Neuronal stem cell (in vitro differentiated cells): ENCODE data around the gene MACF1.

Source experiments
- DNase-seq: peaks from one replicate; pipeline ENCODE4 v3.0.0-alpha.2; 2013; ENCODE audit warnings: low spot score
- H2AFZ ChIP-seq: one replicate; pipeline ENCODE4 v1.6.1; 2013; ENCODE audit warnings: mild to moderate bottlenecking, low read length, inconsistent platforms
- H2AK5ac ChIP-seq: 2 replicates; pipeline ENCODE4 v1.6.1; 2013; ENCODE audit warnings: low read depth, mild to moderate bottlenecking, inconsistent platforms, low read length, moderate library complexity, mixed read lengths
- H2BK120ac ChIP-seq: 2 replicates; pipeline ENCODE4 v1.6.1; 2013; ENCODE audit warnings: low read depth, mild to moderate bottlenecking, inconsistent platforms, low read length, moderate library complexity, mixed read lengths
- H2BK12ac ChIP-seq: one replicate; pipeline ENCODE4 v1.6.1; 2013; ENCODE audit warnings: low read length, inconsistent platforms
- H2BK15ac ChIP-seq: 2 replicates; pipeline ENCODE4 v1.6.1; 2013; ENCODE audit warnings: mild to moderate bottlenecking, low read length, inconsistent platforms, mixed read lengths
- H2BK5ac ChIP-seq: one replicate; pipeline ENCODE4 v1.6.1; 2013; ENCODE audit warnings: inconsistent platforms, mild to moderate bottlenecking, low read length, moderate library complexity
- H3K14ac ChIP-seq: one replicate; pipeline ENCODE4 v1.6.1; 2013; ENCODE audit warnings: low read length, inconsistent platforms
- H3K18ac ChIP-seq: 2 replicates; pipeline ENCODE4 v1.6.1; 2013; ENCODE audit warnings: low read length, inconsistent platforms
- H3K23ac ChIP-seq: 2 replicates; pipeline ENCODE4 v1.6.1; 2013; ENCODE audit warnings: low read depth, mild to moderate bottlenecking, mixed read lengths, low read length, inconsistent platforms; ENCODE audit not compliant: poor library complexity
- H3K27ac ChIP-seq: replicated peaks from 3 replicates; pipeline ENCODE4 v1.5.1; 2013; ENCODE audit warnings: low read length, inconsistent platforms
- H3K27me3 ChIP-seq, 3 experiments: 2 replicates each; pipeline ENCODE4 v1.6.1; 2013; ENCODE audit warnings: low read length in 3 of 3, mild to moderate bottlenecking in 2 of 3, inconsistent platforms in 1 of 3, low read depth in 1 of 3, mixed read lengths in 1 of 3, moderate library complexity in 1 of 3; ENCODE audit not compliant: control insufficient read depth in 3 of 3, insufficient read depth in 3 of 3
- H3K36me3 ChIP-seq, 2 donors: replicated peaks in 1 of 2; 2 replicates each; pipeline ENCODE4 v1.6.1; 2013; ENCODE audit warnings: low read length in 2 of 2; ENCODE audit not compliant: control insufficient read depth in 2 of 2, insufficient read depth in 2 of 2
- H3K4ac ChIP-seq: 2 replicates; pipeline ENCODE4 v1.6.1; 2013; ENCODE audit warnings: inconsistent platforms, mild to moderate bottlenecking, low read length, moderate library complexity
- H3K4me1 ChIP-seq, 2 donors: 1 replicate in 1 of 2; 2 replicates in 1 of 2; pipeline ENCODE4 v1.6.1; 2013; ENCODE audit warnings: low read length in 2 of 2, low read depth in 1 of 2; ENCODE audit not compliant: control insufficient read depth in 2 of 2, insufficient read depth in 1 of 2
- H3K4me2 ChIP-seq: one replicate; pipeline ENCODE4 v1.6.1; 2013; ENCODE audit warnings: mild to moderate bottlenecking, low read length, inconsistent platforms; ENCODE audit not compliant: insufficient read depth, poor library complexity, severe bottlenecking
- H3K4me3 ChIP-seq, 2 donors: 2 replicates each; pipeline ENCODE4 v1.5.1; 2013; ENCODE audit warnings: low read length in 2 of 2, mild to moderate bottlenecking in 2 of 2, inconsistent platforms in 1 of 2, moderate library complexity in 1 of 2
- H3K79me1 ChIP-seq: one replicate; pipeline ENCODE4 v1.6.1; 2013; ENCODE audit warnings: low read depth, mild to moderate bottlenecking, inconsistent platforms, low read length, moderate library complexity
- H3K9ac ChIP-seq: one replicate; pipeline ENCODE4 v1.6.1; 2013; ENCODE audit warnings: mild to moderate bottlenecking, low read depth, low read length, inconsistent platforms; ENCODE audit not compliant: poor library complexity
- H3K9me3 ChIP-seq, 2 donors: replicated peaks in 1 of 2; 2 replicates each; pipeline versions ENCODE3 to v1.6.1; 2013; ENCODE audit warnings: low read length in 2 of 2, mild to moderate bottlenecking in 2 of 2, inconsistent platforms in 1 of 2, low read depth in 1 of 2, mixed read lengths in 1 of 2, moderate library complexity in 1 of 2; ENCODE audit not compliant: control insufficient read depth in 2 of 2, insufficient read depth in 1 of 2
- H4K8ac ChIP-seq: one replicate; pipeline ENCODE4 v1.6.1; 2013; ENCODE audit warnings: low read depth, mild to moderate bottlenecking, inconsistent platforms, low read length, moderate library complexity
- H4K91ac ChIP-seq: one replicate; pipeline ENCODE4 v1.6.1; 2013; ENCODE audit warnings: low read length, low read depth, mild to moderate bottlenecking, inconsistent platforms; ENCODE audit not compliant: poor library complexity
- WGBS, 2 donors: extraction: QIAGEN DNeasy Blood & Tissue Kit; methylation state at CpG; one replicate each; pipeline ENCODE4 v1.1.7; 2013; ENCODE audit warnings: missing lambda C conversion rate in 2 of 2, mixed read lengths in 1 of 2; ENCODE audit not compliant: insufficient read length in 2 of 2, insufficient replicate concordance in 1 of 2; ENCODE audit errors: extremely low coverage in 2 of 2; 5-methylcytosine and 5-hydroxymethylcytosine counted together

MACF1 gene

DNA sequence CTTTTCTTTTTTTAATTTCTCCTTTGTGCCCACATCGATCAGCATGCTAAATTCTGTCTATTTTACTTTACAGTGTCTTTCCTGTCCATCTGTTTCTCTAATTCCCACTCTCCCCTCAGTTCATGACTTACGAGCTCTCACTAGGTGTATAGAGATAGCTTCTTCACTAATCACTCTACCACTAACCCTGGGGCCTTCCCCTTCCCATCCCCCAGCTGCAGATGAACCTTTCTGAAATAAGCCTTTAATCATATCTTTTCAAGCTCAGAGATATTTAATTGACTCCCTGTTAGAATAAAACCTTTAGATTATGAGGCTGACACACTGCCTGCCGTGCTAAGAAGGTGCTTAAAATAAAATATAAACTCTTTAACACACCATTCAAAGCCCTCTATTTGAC is 220.7 kb downstream of the MACF1 start:
- Histone ChIP-seq H3K18ac (no peak overlapping the region), H3K36me3 (peaks cover 18 to 94% of the 10 kb centered on the region in 2 donors)
- no CpG with 5 or more reads among the region's 3 CpGs for WGBS, 2 donors

DNA sequence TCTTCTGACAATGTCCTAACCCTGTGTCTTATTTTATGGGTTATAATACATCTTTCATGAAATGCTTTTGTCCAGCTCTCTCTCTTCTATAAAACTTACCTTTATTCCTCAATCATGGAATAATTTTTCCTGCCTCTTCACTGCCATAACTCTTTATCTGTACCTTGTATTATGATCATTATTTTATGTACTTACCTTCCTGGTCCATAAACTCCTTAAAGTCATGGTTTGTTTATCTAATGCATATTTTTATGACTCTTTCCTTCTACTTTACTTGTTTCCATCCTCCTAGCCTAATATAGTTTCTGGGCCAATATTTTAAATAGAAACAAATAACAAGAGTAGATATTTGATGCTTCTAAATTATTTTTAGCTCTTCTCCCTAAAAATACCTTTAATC is 221.1 kb downstream of the MACF1 start:
- H3K4me2 ChIP-seq: no peak overlapping the region
- H3K79me1 ChIP-seq: no peaks in the 10 kb centered on the region

More for the DNA sequence above, 220.7 kb downstream of the MACF1 start:
- Histone ChIP-seq H3K79me1 (no peaks in the 10 kb centered on the region), H3K14ac (no peak overlapping the region), H3K9me3 (no peaks in the 10 kb centered on the region), H3K9ac (no peak overlapping the region), H4K91ac (no peak overlapping the region), H2BK5ac (no peak overlapping the region), H3K27me3 (no peaks in the 10 kb centered on the region), H4K8ac (no peak overlapping the region), H3K4me2 (no peak overlapping the region), H2BK120ac (no peak overlapping the region), H2BK12ac (no peak overlapping the region), H2AK5ac (no peak overlapping the region), H2BK15ac (no peak overlapping the region), H2AFZ (no peak overlapping the region), H3K23ac (no peak overlapping the region), H3K4ac (no peak overlapping the region), H3K27ac (no peak overlapping the region), H3K4me3 (no peak overlapping the region), H3K4me1 (no peaks in the 10 kb centered on the region)
- DNase-seq: no peak

DNA sequence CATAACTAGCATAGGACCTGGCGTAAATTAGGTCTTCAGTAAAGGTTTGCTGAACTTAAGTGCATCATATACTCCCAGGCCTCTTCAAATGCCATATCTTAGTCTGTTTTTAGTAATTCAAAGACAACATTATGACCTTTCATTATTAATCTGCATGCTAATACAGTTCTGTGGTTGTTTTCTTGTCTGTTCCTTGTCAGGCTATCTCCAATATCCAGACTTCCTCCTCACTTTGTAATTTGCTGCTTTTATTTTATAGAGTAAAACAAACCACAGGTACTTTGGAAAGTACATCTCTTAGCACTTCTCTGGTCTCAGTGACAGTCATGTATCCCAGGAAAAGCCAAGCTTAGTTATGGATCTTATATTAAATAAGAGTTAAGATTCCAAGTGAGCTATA is 221.9 kb downstream of the MACF1 start:
- Histone ChIP-seq H2BK5ac (no peak overlapping the region), H2BK120ac (no peak overlapping the region), H2AK5ac (no peak overlapping the region), H3K4me1 (no peaks in the 10 kb centered on the region), H3K9ac (no peak overlapping the region), H3K4me3 (no peak overlapping the region), H4K8ac (no peak overlapping the region), H3K9me3 (no peaks in the 10 kb centered on the region), H3K36me3 (peaks cover 21 to 96% of the 10 kb centered on the region in 2 donors), H3K23ac (no peak overlapping the region), H2BK15ac (no peak overlapping the region), H3K27ac (no peak overlapping the region), H3K27me3 (no peaks in the 10 kb centered on the region), H2BK12ac (no peak overlapping the region), H3K4ac (no peak overlapping the region), H3K79me1 (no peaks in the 10 kb centered on the region), H3K4me2 (no peak overlapping the region), H4K91ac (no peak overlapping the region), H3K14ac (no peak overlapping the region), H3K18ac (no peak overlapping the region), H2AFZ (no peak overlapping the region)
- no peak for DNase-seq
- no CpG with 5 or more reads among the region's 1 CpG for WGBS, 2 donors

More for the DNA sequence above, 221.1 kb downstream of the MACF1 start:
- H2BK12ac ChIP-seq: no peak overlapping the region
- no peak overlapping the region for H3K4me3 ChIP-seq
- no peak overlapping the region for H3K4ac ChIP-seq
- no peaks in the 10 kb centered on the region for H3K4me1 ChIP-seq
- H3K23ac ChIP-seq: no peak overlapping the region
- H4K91ac ChIP-seq: no peak overlapping the region
- no peak overlapping the region for H4K8ac ChIP-seq
- H3K9me3 ChIP-seq: no peaks in the 10 kb centered on the region
- no peak overlapping the region for H3K27ac ChIP-seq
- DNase-seq: no peak
- no peak overlapping the region for H3K9ac ChIP-seq
- H2AFZ ChIP-seq: no peak overlapping the region
- no peak overlapping the region for H2BK15ac ChIP-seq
- no peak overlapping the region for H2AK5ac ChIP-seq
- peaks cover 20 to 94% of the 10 kb centered on the region in 2 donors for H3K36me3 ChIP-seq
- no peak overlapping the region for H3K18ac ChIP-seq
- H3K27me3 ChIP-seq: no peaks in the 10 kb centered on the region
- no peak overlapping the region for H2BK5ac ChIP-seq
- no peak overlapping the region for H3K14ac ChIP-seq
- no peak overlapping the region for H2BK120ac ChIP-seq

DNA sequence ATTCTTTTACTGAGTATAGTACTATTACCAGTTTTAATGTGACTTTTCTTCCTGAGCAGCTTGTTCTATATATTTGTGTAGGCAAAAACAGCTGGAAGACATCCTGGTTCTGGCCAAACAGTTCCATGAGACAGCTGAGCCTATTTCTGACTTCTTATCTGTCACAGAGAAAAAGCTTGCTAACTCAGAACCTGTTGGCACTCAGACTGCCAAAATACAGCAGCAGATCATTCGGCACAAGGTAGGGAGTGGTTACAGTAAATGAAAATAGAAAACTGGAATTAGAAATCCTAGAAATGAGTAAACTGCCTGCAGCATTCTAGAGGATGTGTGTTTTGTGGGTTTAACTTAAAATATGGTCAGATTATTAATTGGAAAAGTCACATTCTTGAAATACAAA is 222.9 kb downstream of the MACF1 start:
- Histone ChIP-seq H3K9ac (no peak overlapping the region), H3K9me3 (no peaks in the 10 kb centered on the region), H2BK15ac (no peak overlapping the region), H3K4me3 (no peak overlapping the region), H2BK120ac (no peak overlapping the region), H3K79me1 (no peaks in the 10 kb centered on the region), H3K4me1 (no peaks in the 10 kb centered on the region), H2AK5ac (no peak overlapping the region), H3K14ac (no peak overlapping the region), H3K36me3 (peaks cover 20 to 99% of the 10 kb centered on the region in 2 donors), H3K4me2 (no peak overlapping the region), H2BK5ac (no peak overlapping the region), H2BK12ac (no peak overlapping the region), H3K4ac (no peak overlapping the region), H3K23ac (no peak overlapping the region), H4K8ac (no peak overlapping the region), H3K27me3 (no peaks in the 10 kb centered on the region), H2AFZ (no peak overlapping the region), H3K18ac (no peak overlapping the region), H4K91ac (no peak overlapping the region), H3K27ac (no peak overlapping the region)
- no CpG with 5 or more reads among the region's 1 CpG for WGBS, 2 donors
- DNase-seq: no peak
